Loucy (cell line): ENCODE results near the gene CTRB1.
A peak's percentile ranks its signal among the peaks of the same experiment; 100 is the strongest.

Source experiments
- H2AFZ ChIP-seq: fragments of 200-600 bp; sonication (generic); 2 replicates; pipeline ENCODE4 v1.6.0; 2016; ENCODE audit warnings: antibody characterized with exemption, mild to moderate bottlenecking, low read length, moderate library complexity
- H3F3A ChIP-seq: fragments of 200-600 bp; 2 replicates; pipeline ENCODE4 v1.6.0; 2016; ENCODE audit warnings: antibody characterized with exemption, low read depth, mild to moderate bottlenecking
- H3K27me3 ChIP-seq: fragments of 200-600 bp; sonication (generic); 2 replicates; pipeline ENCODE4 v1.6.1; 2014; ENCODE audit warnings: low read length, mild to moderate bottlenecking; ENCODE audit not compliant: insufficient read depth, poor library complexity, severe bottlenecking
- H3K36me3 ChIP-seq: fragments of 200-600 bp; sonication (generic); 2 replicates; pipeline ENCODE4 v1.6.1; 2016; ENCODE audit warnings: low read length; ENCODE audit not compliant: insufficient read depth
- H3K4me1 ChIP-seq: fragments of 200-600 bp; sonication (generic); 2 replicates; pipeline ENCODE4 v1.5.1; 2014; ENCODE audit warnings: low read length, mild to moderate bottlenecking; ENCODE audit not compliant: insufficient read depth, poor library complexity, severe bottlenecking
- H3K4me2 ChIP-seq: fragments of 200-600 bp; sonication (generic); 2 replicates; pipeline ENCODE4 v1.6.0; 2014; ENCODE audit warnings: antibody characterized with exemption, low read length, low read depth, mild to moderate bottlenecking; ENCODE audit not compliant: poor library complexity, severe bottlenecking
- H3K4me3 ChIP-seq: fragments of 200-600 bp; sonication (generic); 2 replicates; pipeline ENCODE4 v1.5.1; 2014; ENCODE audit warnings: low read length, mild to moderate bottlenecking, mixed read lengths; ENCODE audit not compliant: poor library complexity, severe bottlenecking
- H3K79me2 ChIP-seq: fragments of 200-600 bp; sonication (generic); 2 replicates; pipeline ENCODE4 v1.6.1; 2014; ENCODE audit warnings: low read length; ENCODE audit not compliant: insufficient read depth
- H3K9ac ChIP-seq: fragments of 200-600 bp; sonication (generic); 2 replicates; pipeline ENCODE4 v1.6.0; 2014; ENCODE audit warnings: mild to moderate bottlenecking, low read depth, low read length, moderate library complexity; ENCODE audit not compliant: poor library complexity, severe bottlenecking
- H3K9me2 ChIP-seq: fragments of 200-600 bp; sonication (generic); replicated peaks from 2 replicates; pipeline ENCODE4 v1.6.1; 2016; ENCODE audit warnings: low read depth, low read length, mixed read lengths
- H3K9me3 ChIP-seq: fragments of 200-600 bp; sonication (generic); 2 replicates; pipeline ENCODE4 v1.6.1; 2014; ENCODE audit warnings: mild to moderate bottlenecking, antibody characterized with exemption, low read length, low read depth; ENCODE audit not compliant: insufficient read depth
- H4K20me1 ChIP-seq: fragments of 200-600 bp; sonication (generic); 2 replicates; pipeline ENCODE4 v1.6.0; 2014; ENCODE audit warnings: antibody characterized with exemption, low read length, mild to moderate bottlenecking; ENCODE audit not compliant: insufficient read depth, poor library complexity, severe bottlenecking
- EZH2phosphoT487 ChIP-seq: fragments of 200-600 bp; IDR thresholded peaks from 2 replicates; pipeline ENCODE4 v1.6.1; 2018; ENCODE audit warnings: antibody characterized with exemption, mild to moderate bottlenecking, moderate library complexity, borderline replicate concordance
- TF ChIP-seq, protein P1 (sequence below): fragments of 200-600 bp; sonication (generic); conservative IDR thresholded peaks from 2 replicates; pipeline ENCODE4 v1.5.1; 2014; ENCODE audit warnings: mild to moderate bottlenecking, antibody characterized with exemption, low read length

Gene CTRB1

DNA sequence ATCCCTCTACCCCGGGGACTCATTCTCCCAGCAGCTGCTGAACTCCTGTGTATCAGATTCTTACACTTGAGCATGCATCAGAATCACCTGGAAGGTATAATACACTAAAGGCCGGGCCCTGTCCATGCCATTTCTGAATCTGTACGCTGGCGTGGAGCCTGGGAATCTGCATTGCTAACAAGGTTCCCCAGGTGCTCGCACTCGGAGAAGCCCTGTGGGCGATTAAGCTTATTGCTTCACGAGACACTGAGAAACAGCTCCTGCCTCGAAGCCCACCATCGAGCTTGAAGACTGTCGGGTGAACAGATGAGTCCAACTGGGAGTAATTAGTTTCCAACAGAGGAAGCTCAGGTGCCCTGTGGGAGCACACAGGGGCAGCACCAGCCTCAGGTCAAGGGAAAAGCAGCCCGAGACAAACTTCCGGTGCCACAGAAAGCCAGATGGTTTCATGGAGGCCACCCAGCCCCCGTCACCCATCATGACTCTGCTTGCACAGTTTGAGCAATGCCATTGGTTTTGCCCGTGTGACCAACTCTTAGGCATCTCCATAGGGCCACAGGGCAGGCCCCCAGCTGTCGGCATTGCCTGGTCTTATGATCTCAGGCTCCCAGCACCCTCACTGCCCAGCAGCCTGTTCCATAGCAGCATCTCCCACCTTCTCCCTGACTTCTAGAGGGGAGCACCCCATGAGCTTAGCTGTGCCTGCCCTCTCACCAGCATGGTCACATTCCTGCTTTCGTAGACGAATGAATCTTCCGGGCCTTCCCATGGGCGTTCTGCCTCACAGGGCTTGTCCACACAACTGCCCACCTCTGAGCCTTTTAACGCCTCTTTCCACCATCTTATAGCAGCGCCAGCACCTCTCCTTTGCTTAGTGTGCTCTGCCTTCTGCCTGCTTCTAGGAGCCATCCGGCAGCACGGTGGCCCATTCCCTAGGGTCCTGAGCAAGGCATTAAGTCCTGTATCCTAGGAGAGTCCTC lies 22.7 kb upstream of the CTRB1 start:
- peaks cover 9% of the 10 kb centered on the region for H3K4me1 ChIP-seq
- no peak overlapping the region for H3K4me2 ChIP-seq
- no peaks in the 10 kb centered on the region for H3K9me2 ChIP-seq
- no peak for TF ChIP-seq EZH2phosphoT487
- TF ChIP-seq, protein P1, sequence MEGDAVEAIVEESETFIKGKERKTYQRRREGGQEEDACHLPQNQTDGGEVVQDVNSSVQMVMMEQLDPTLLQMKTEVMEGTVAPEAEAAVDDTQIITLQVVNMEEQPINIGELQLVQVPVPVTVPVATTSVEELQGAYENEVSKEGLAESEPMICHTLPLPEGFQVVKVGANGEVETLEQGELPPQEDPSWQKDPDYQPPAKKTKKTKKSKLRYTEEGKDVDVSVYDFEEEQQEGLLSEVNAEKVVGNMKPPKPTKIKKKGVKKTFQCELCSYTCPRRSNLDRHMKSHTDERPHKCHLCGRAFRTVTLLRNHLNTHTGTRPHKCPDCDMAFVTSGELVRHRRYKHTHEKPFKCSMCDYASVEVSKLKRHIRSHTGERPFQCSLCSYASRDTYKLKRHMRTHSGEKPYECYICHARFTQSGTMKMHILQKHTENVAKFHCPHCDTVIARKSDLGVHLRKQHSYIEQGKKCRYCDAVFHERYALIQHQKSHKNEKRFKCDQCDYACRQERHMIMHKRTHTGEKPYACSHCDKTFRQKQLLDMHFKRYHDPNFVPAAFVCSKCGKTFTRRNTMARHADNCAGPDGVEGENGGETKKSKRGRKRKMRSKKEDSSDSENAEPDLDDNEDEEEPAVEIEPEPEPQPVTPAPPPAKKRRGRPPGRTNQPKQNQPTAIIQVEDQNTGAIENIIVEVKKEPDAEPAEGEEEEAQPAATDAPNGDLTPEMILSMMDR, result no peak
- no peaks in the 10 kb centered on the region for H3K79me2 ChIP-seq
- H2AFZ ChIP-seq, result no peak overlapping the region
- H3F3A ChIP-seq, result no peaks in the 10 kb centered on the region
- no peak overlapping the region for H3K9ac ChIP-seq
- no peaks in the 10 kb centered on the region for H3K9me3 ChIP-seq
- no peaks in the 10 kb centered on the region for H3K36me3 ChIP-seq
- H3K27me3 ChIP-seq, result no peaks in the 10 kb centered on the region
- H4K20me1 ChIP-seq, result no peaks in the 10 kb centered on the region
- H3K4me3 ChIP-seq, result no peak overlapping the region

DNA sequence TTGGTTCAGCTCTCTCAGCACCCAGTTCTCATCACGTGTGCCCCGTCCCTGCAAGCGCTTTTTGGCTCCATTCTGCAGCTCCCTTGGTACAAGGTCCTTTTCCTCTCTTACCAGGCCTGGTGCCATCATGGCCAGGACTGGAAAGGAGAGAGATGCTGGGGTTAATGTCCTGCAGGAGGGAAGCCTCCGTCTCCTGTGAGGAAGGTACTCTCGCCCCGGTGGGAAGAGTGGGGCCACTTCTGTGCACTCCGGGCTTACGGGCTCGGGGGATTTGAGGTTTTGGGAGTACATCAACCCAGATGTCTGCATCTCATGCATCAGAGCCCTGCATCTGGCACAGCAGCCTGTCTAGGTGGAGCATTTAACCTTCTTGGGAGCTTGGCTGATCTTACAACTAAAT lies 22.0 kb upstream of the CTRB1 start:
- no peak overlapping the region for H3K4me2 ChIP-seq
- H3K36me3 ChIP-seq, result no peaks in the 10 kb centered on the region
- TF ChIP-seq, protein P1, result no peak

DNA sequence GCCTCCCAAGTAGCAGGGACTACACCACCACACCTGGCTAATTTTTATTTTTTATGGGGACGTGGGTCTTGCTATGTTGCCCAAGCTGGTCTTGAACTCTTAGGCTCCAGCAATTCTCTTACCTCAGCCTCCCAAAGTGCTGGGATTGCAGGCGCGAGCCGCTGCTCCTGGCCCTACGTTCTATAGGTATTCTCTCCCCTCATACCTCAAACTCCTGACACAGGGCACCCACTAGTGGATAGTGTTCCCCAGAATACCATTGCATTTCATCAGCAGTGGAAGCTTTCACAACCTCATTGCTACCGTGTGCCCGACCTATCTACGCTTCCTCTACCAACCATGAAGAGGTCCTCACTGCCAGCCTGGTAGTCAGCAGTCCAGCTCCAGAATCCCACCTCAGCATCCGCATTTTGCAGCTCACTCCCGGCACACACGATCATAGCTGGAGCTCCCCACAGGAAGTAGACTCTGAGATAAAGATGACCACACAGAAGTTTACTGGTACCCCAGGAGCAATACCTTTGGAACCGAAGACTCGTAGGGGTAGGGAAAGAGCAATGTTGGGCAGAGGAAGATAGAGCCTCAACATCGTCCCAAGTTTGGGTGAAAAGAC lies 21.2 kb upstream of the CTRB1 start:
- Histone ChIP-seq H3K9ac (no peak overlapping the region), H4K20me1 (no peaks in the 10 kb centered on the region), H3K36me3 (no peaks in the 10 kb centered on the region), H3K9me3 (no peaks in the 10 kb centered on the region), H3K4me3 (peak overlapping the region; percentile 42), H3K9me2 (no peaks in the 10 kb centered on the region), H3K79me2 (no peaks in the 10 kb centered on the region), H3K4me1 (peaks cover 9% of the 10 kb centered on the region), H2AFZ (peak overlapping the region; percentile 30), H3K27me3 (no peaks in the 10 kb centered on the region), H3F3A (no peaks in the 10 kb centered on the region), H3K4me2 (peak overlapping the region; percentile 60)
- no peak for TF ChIP-seq EZH2phosphoT487
- TF ChIP-seq, protein P1, result peak; percentile 26; the same call in 1 of the 2 replicates

More for the DNA sequence above, 22.0 kb upstream of the CTRB1 start:
- H2AFZ ChIP-seq, result no peak overlapping the region
- H3K9me2 ChIP-seq, result no peaks in the 10 kb centered on the region
- no peaks in the 10 kb centered on the region for H3K79me2 ChIP-seq
- no peak overlapping the region for H3K9ac ChIP-seq
- H3K4me3 ChIP-seq, result no peak overlapping the region
- no peaks in the 10 kb centered on the region for H4K20me1 ChIP-seq
- H3K9me3 ChIP-seq, result no peaks in the 10 kb centered on the region
- peaks cover 9% of the 10 kb centered on the region for H3K4me1 ChIP-seq
- H3F3A ChIP-seq, result no peaks in the 10 kb centered on the region
- H3K27me3 ChIP-seq, result no peaks in the 10 kb centered on the region
